Measurements from ENCODE around the gene PLPPR1. TPM values are rescaled to one million over a fixed set of nuclear protein-coding genes. Genes with fewer than 3 reads are reported as not detected.
A peak's percentile ranks its signal among the peaks of the same experiment; 100 is the strongest.

The PLPPR1 gene
- total and polyA plus RNA-seq, 2 of the 13 experiments (the other 11 are each of a cell fraction or from before 2014, with no cell fraction given), result 16.0 to 84.7 TPM

DNA sequence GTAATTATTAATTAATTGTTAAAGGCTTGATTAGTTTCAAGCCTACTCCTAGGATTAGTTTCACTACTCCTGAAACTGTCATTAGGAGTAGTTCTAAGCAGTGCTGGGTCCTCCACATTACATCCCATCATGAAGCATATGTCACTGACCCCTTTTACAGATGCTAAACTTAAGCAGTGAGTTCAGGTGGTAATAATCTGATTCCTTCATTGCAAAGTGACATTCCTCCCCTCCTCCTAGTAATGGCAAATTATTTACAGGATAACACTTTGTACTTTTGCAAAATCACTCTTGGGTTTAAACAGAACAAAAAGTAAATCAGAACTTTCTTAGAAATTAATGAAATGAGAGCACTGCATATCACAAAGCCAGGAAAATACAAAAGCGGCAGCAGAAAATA lies 303.8 kb downstream of the PLPPR1 start:
- no peak overlapping the region for H2AFZ ChIP-seq (ENCODE audit: low read length)
- H3K9me3 ChIP-seq (ENCODE audit: low read length), result peaks cover 9% of the 10 kb centered on the region; the same call in 1 of the 2 replicates
- peaks cover 39% of the 10 kb centered on the region for H3K4me1 ChIP-seq (ENCODE audit: insufficient read depth, low read length)
- DNase-seq (ENCODE audit: low spot score), result no peak
- H3K36me3 ChIP-seq (replicated peaks in 1 of 2; ENCODE audit: control insufficient read depth in 1 of 2, insufficient read depth in 2 of 2, low read length in 2 of 2), result no peaks in the 10 kb centered on the region
- no peak for ATAC-seq
- in situ Hi-C loops (cut with HindIII; ENCODE audit: extremely low pct_ligation_motif_present, low pct_unique_long_range_greater_than_20kb) (no loop called here), intact Hi-C loops (cut with micrococcal nuclease; ENCODE audit: unreplicated experiment) (loop anchor here (2.0 kb wide), 1 partner anchor 22 kb away; no protein-coding TSS in a partner anchor)
- H3K79me2 ChIP-seq (ENCODE audit: insufficient read depth, low read length), result no peaks in the 10 kb centered on the region
- 100% methylated on average over 1 of the region's 1 CpG for WGBS (ENCODE audit: low lambda C conversion rate)
- H3K27ac ChIP-seq (ENCODE audit: extremely low read length, insufficient read depth, low read length), result no peak overlapping the region
- CTCF ChIA-PET (ENCODE audit: low intra/inter-chr PET ratio, low total read pairs), result no interaction called here
- no TSS peak for BruUV-seq (replicated peaks)
- H3K9ac ChIP-seq (ENCODE audit: insufficient read depth, low read depth, low read length), result no peak overlapping the region
- TF ChIP-seq, protein P1, sequence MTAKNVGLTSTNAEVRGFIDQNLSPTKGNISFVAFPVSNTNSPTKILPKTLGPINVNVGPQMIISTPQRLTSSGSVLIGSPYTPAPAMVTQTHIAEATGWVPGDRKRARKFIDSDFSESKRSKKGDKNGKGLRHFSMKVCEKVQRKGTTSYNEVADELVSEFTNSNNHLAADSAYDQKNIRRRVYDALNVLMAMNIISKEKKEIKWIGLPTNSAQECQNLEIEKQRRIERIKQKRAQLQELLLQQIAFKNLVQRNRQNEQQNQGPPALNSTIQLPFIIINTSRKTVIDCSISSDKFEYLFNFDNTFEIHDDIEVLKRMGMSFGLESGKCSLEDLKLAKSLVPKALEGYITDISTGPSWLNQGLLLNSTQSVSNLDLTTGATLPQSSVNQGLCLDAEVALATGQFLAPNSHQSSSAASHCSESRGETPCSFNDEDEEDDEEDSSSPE (CRISPR knock-in tag; IDR thresholded peaks at IDR 0.05), result no peak
- TF ChIP-seq, protein P2, sequence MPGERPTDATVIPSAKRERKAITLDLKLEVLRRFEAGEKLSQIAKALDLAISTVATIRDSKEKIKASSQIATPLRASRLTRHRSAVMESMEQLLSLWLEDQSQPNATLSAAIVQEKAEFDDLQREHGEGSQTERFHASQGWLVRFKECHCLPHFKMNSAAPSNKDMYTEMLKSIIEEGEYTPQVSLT (CRISPR knock-in tag; IDR thresholded peaks at IDR 0.05; ENCODE audit: borderline replicate concordance, low read depth), result no peak
- TF ChIP-seq ZNF567 (CRISPR knock-in tag; IDR thresholded peaks at IDR 0.05; ENCODE audit: borderline replicate concordance), result no peak
- TF ChIP-seq, protein P3, sequence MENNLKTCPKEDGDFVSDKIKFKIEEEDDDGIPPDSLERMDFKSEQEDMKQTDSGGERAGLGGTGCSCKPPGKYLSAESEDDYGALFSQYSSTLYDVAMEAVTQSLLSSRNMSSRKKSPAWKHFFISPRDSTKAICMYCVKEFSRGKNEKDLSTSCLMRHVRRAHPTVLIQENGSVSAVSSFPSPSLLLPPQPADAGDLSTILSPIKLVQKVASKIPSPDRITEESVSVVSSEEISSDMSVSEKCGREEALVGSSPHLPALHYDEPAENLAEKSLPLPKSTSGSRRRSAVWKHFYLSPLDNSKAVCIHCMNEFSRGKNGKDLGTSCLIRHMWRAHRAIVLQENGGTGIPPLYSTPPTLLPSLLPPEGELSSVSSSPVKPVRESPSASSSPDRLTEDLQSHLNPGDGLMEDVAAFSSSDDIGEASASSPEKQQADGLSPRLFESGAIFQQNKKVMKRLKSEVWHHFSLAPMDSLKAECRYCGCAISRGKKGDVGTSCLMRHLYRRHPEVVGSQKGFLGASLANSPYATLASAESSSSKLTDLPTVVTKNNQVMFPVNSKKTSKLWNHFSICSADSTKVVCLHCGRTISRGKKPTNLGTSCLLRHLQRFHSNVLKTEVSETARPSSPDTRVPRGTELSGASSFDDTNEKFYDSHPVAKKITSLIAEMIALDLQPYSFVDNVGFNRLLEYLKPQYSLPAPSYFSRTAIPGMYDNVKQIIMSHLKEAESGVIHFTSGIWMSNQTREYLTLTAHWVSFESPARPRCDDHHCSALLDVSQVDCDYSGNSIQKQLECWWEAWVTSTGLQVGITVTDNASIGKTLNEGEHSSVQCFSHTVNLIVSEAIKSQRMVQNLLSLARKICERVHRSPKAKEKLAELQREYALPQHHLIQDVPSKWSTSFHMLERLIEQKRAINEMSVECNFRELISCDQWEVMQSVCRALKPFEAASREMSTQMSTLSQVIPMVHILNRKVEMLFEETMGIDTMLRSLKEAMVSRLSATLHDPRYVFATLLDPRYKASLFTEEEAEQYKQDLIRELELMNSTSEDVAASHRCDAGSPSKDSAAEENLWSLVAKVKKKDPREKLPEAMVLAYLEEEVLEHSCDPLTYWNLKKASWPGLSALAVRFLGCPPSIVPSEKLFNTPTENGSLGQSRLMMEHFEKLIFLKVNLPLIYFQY (CRISPR knock-in tag; IDR thresholded peaks at IDR 0.05; ENCODE audit: borderline replicate concordance), result no peak
- no peak for TF ChIP-seq ZNF30 (CRISPR knock-in tag; IDR thresholded peaks at IDR 0.05)
- peak; percentile 59; the same call in 1 of the 2 replicates for TF ChIP-seq ZNF629 (CRISPR knock-in tag; conservative IDR thresholded peaks at IDR 0.05)
- no peaks in the 10 kb centered on the region for H3K27me3 ChIP-seq (ENCODE audit: control insufficient read depth in 1 of 2, insufficient read depth in 2 of 2, low read length in 2 of 2)
- POLR2A ChIA-PET, result no interaction called here
- no peaks in the 10 kb centered on the region for H4K20me1 ChIP-seq (ENCODE audit: insufficient read depth, low read length)
- FAIRE-seq, result no peak
- no peak overlapping the region for H3K4me2 ChIP-seq (ENCODE audit: low read depth, low read length)
- no peak overlapping the region for H3K4me3 ChIP-seq (replicated peaks in 1 of 3; ENCODE audit: insufficient read depth in 1 of 3, low read depth in 2 of 3, low read length in 3 of 3)
